ENCODE measurements around the gene TBCE. TPM values are rescaled to one million over a fixed set of nuclear protein-coding genes. Genes with fewer than 3 reads are reported as not detected.

Gene TBCE
- total RNA-seq, 1 experiment from 2014 or later = 41.6 TPM

- Mint-ChIP-seq H3K27ac (no peak overlapping the region; a peak in 2 of 7 replicates), H3K4me1 (peaks cover 12% of the 10 kb centered on the region in 2 experiments), H3K27me3 (ENCODE audit: low read depth) (no peaks in the 10 kb centered on the region), H3K9me3 (no peaks in the 10 kb centered on the region), H3K4me3 (no peak overlapping the region), H3K36me3 (ENCODE audit: insufficient read depth in 1 of 3, low read depth in 3 of 3) (peaks cover 4 to 12% (median 5%) of the 10 kb centered on the region in 3 experiments; a peak in 6 of 7 replicates)
- H3K56ac ChIP-seq (ENCODE audit: insufficient read length, low read depth, low read length) = no peak overlapping the region
- no peaks in the 10 kb centered on the region for H4K20me1 ChIP-seq (ENCODE audit: control insufficient read depth, insufficient read depth, insufficient read length)
- H2BK15ac ChIP-seq (ENCODE audit: low read depth, low read length) = no peak overlapping the region
- no peak overlapping the region for H2AFZ ChIP-seq (ENCODE audit: low read length)
- H3K79me1 ChIP-seq (ENCODE audit: insufficient read depth, low read depth, low read length, poor library complexity, severe bottlenecking) = no peaks in the 10 kb centered on the region
- H3K9me3 ChIP-seq (ENCODE audit: control insufficient read depth, low read depth, low read length) = no peaks in the 10 kb centered on the region
- H2AK5ac ChIP-seq (ENCODE audit: insufficient read length, low read length) = no peak overlapping the region
- no peak overlapping the region for H3K4ac ChIP-seq (ENCODE audit: low read depth, low read length)
- H3K14ac ChIP-seq (ENCODE audit: insufficient read depth, low read length) = no peak overlapping the region
- H3K79me2 ChIP-seq (ENCODE audit: insufficient read depth, low read length) = no peaks in the 10 kb centered on the region; the same call in 1 of the 2 replicates
- H4K8ac ChIP-seq (replicated peaks; ENCODE audit: insufficient read length, low read depth, low read length) = no peak overlapping the region
- no peaks in the 10 kb centered on the region for H3K4me1 ChIP-seq (ENCODE audit: insufficient read depth, low read length)
- H3T11ph ChIP-seq (ENCODE audit: low read length) = no peak overlapping the region
- no peak overlapping the region for H2BK5ac ChIP-seq (ENCODE audit: insufficient read length, low read length)
- H3K27ac ChIP-seq (ENCODE audit: insufficient read length, low read depth, low read length) = no peak overlapping the region
- no peak overlapping the region for H2BK12ac ChIP-seq (ENCODE audit: insufficient read length, low read depth, low read length)
- no peak for DNase-seq
- H4K5ac ChIP-seq (ENCODE audit: insufficient read length, low read depth, low read length) = no peak overlapping the region
- no peak overlapping the region for H3K4me2 ChIP-seq (ENCODE audit: insufficient read depth, insufficient read length, low read length)
- H3K18ac ChIP-seq (ENCODE audit: insufficient read length, low read depth, low read length) = no peak overlapping the region
- no peak overlapping the region for H3K23ac ChIP-seq (ENCODE audit: insufficient read length, low read depth, low read length)
- no peak overlapping the region for H3K9ac ChIP-seq (ENCODE audit: extremely low read depth, insufficient read length, low read length)
- H2BK20ac ChIP-seq (ENCODE audit: low read depth, low read length, poor library complexity, severe bottlenecking) = no peak overlapping the region
- no peaks in the 10 kb centered on the region for H3K27me3 ChIP-seq (ENCODE audit: insufficient read depth, low read length)
- no peaks in the 10 kb centered on the region for H3K23me2 ChIP-seq (ENCODE audit: insufficient read length, low read depth, low read length, poor library complexity, severe bottlenecking)
- no CpG with 5 or more reads among the region's 8 CpGs for WGBS (ENCODE audit: extremely low coverage, insufficient read length, low lambda C conversion rate)
- TF ChIP-seq CTCF (conservative IDR thresholded peaks at IDR 0.05) = no peak
- H4K91ac ChIP-seq (ENCODE audit: insufficient read length, low read depth, low read length) = no peak overlapping the region
- H2BK120ac ChIP-seq (ENCODE audit: low read depth, low read length, poor library complexity, severe bottlenecking) = no peak overlapping the region
These were observed 56.9 kb downstream of the TBCE start for GRCh38 chr1:235424092-235424491.
